GM12878 (cell line): Measurements from ENCODE around the gene TSPAN2. TPM values are rescaled to one million over a fixed set of nuclear protein-coding genes. Genes with fewer than 3 reads are reported as not detected.

Experiments
- ASH2L ChIP-seq: fragments of 300-600, 200-600 bp; sonication (generic); IDR thresholded peaks from 2 replicates; pipeline ENCODE4 v1.6.1; 2017; ENCODE audit warnings: low read depth, mild to moderate bottlenecking, borderline replicate concordance
- CEBPZ ChIP-seq: fragments of 150-350 bp; IDR thresholded peaks from 2 replicates; pipeline ENCODE4 v1.6.1; 2016; ENCODE audit warnings: low read depth, low read length
- HCFC1 ChIP-seq: fragments of 150-350 bp; IDR thresholded peaks from 2 replicates; pipeline ENCODE4 v1.6.1; 2014; ENCODE audit warnings: low read length
- IKZF2 ChIP-seq, 2 experiments: fragments of 450-650 bp; IDR thresholded peaks; 2 replicates each; pipeline ENCODE4 v1.6.1; 2017; ENCODE audit warnings: mild to moderate bottlenecking in 2 of 2, moderate library complexity in 2 of 2
- KAT2A ChIP-seq: conservative IDR thresholded peaks from 2 replicates; pipeline ENCODE4 v1.6.1; 2011; ENCODE audit warnings: low read depth, low read length; ENCODE audit not compliant: control insufficient read depth
- MYC ChIP-seq: IDR thresholded peaks from 2 replicates; pipeline ENCODE4 v1.6.1; 2011; ENCODE audit warnings: mild to moderate bottlenecking, low read length, moderate library complexity, inconsistent platforms; ENCODE audit not compliant: insufficient read depth, insufficient replicate concordance, insufficient read length, severe bottlenecking
- NBN ChIP-seq: fragments of 450-650 bp; IDR thresholded peaks from 2 replicates; pipeline ENCODE4 v1.6.1; 2016
- SIX5 ChIP-seq: IDR thresholded peaks from 2 replicates; pipeline ENCODE4 v1.6.1; 2011; ENCODE audit warnings: mild to moderate bottlenecking, low read depth, low read length, moderate library complexity; ENCODE audit not compliant: severe bottlenecking
- SMAD5 ChIP-seq: IDR thresholded peaks from 2 replicates; pipeline ENCODE4 v1.6.1; 2016; ENCODE audit warnings: antibody characterized with exemption, low read depth
- SUZ12 ChIP-seq: fragments of 200-600 bp; sonication (generic); IDR thresholded peaks from one replicate; pipeline ENCODE4 v1.6.1; 2018; ENCODE audit warnings: antibody characterized with exemption, mild to moderate bottlenecking; ENCODE audit not compliant: unreplicated experiment
- TCF12 ChIP-seq: IDR thresholded peaks from 2 replicates; pipeline ENCODE4 v1.6.1; 2011; ENCODE audit warnings: low read depth, mild to moderate bottlenecking, low read length
- ZNF622 ChIP-seq: fragments of 450-650 bp; IDR thresholded peaks from 2 replicates; pipeline ENCODE4 v1.6.1; 2017; ENCODE audit warnings: mild to moderate bottlenecking, inconsistent platforms
- ZZZ3 ChIP-seq: IDR thresholded peaks from 2 replicates; pipeline ENCODE4 v1.6.1; 2011; ENCODE audit warnings: low read depth; ENCODE audit not compliant: control insufficient read depth, insufficient read length
- polyA plus RNA-seq, 11 experiments: library from polyadenylated mRNA; depleted of rRNA in 4 of 11; unstranded in 6 of 11; stranded (reverse) in 5 of 11; fragments of >200 nt; fragmentation: Nextera tagmentation in 4 of 11; fragmentation: Illumina TruSeq in 1 of 11; extraction: Ambion mirVana in 4 of 11; extraction: Trizol in 1 of 11; gene quantifications; 1 replicate in 1 of 11; 2 replicates in 10 of 11; pipeline versions ENCODE4 v1.2.1 to v1.2.3, GENCODE V29; 2011 to 2016; ENCODE audit warnings: inconsistent platforms in 2 of 11, missing spikeins in 2 of 11, low read depth in 1 of 11
- total RNA-seq, 4 experiments: library from RNA; depleted of rRNA in 3 of 4; stranded (reverse); fragments of >200 nt in 3 of 4; fragmentation: Illumina TruSeq in 1 of 4; extraction: Trizol in 1 of 4; gene quantifications; 2 replicates each; pipeline versions ENCODE4 v1.2.1 to v1.2.3, GENCODE V29; 2013 to 2021
- TF ChIP-seq, protein P1 (sequence below): IDR thresholded peaks from 2 replicates; pipeline ENCODE4 v1.6.1; 2011; ENCODE audit warnings: low read depth, low read length, improper control_type of control experiment, borderline replicate concordance

TSPAN2 gene
- total and polyA plus RNA-seq, 10 of the 15 experiments (the other 5 are each of a cell fraction or from before 2014, with no cell fraction given) = under 0.01 to 0.73 TPM; not detected in 8

DNA sequence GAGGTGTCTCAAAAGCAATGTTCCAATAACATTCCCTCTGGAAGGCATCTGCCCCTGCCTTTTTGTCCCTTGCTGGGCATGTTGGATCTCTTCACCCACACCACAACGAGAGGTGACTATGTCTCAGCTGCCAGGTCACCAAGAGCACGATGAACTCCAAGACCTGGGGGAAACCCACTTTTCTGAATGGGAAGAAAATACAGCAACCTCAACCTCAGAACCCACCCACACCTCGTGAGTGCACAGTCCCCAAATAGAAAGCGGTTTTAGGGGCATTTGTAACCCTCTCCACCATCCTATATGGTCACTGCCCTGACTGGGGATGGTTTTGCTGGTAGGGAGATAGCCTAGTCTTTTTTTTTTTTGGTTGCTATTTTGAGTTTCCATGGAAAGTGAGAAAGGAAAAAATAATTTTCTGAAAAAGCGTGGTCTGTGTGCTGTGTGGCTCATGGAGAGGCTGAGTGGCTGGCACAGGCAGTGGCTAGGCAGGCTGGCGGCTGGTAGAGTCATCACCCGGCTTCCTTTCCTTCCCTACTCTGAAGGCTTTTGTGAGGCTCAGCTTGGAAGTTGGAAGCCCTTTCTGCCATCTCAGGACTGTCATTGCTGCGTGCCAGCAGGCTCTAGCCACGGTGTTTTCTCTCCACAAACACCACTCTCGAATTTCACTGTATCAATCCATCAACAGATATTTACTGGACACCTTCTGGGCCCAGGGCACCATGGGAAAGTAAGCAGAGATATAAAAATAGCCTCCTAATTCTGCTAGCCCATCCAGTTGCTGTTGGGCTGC, 15.8 kb downstream of the TSPAN2 start (continued):
- TF ChIP-seq, protein P1, sequence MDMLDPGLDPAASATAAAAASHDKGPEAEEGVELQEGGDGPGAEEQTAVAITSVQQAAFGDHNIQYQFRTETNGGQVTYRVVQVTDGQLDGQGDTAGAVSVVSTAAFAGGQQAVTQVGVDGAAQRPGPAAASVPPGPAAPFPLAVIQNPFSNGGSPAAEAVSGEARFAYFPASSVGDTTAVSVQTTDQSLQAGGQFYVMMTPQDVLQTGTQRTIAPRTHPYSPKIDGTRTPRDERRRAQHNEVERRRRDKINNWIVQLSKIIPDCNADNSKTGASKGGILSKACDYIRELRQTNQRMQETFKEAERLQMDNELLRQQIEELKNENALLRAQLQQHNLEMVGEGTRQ = no peak
- TF ChIP-seq SIX5 = no peak
- TF ChIP-seq NBN = no peak
- no peak for TF ChIP-seq ZZZ3
- TF ChIP-seq ZNF622 = no peak
- TF ChIP-seq MYC = no peak
- no peak for TF ChIP-seq SUZ12
- no peak for TF ChIP-seq CEBPZ
- TF ChIP-seq TCF12 = no peak
- no peak for TF ChIP-seq HCFC1
- TF ChIP-seq KAT2A = no peak
- TF ChIP-seq IKZF2 (IDR thresholded peaks at IDR 0.05) = peak in 1 of 2 experiments; percentile 46; a peak in 1 of 4 replicates
- no peak for TF ChIP-seq SMAD5
- TF ChIP-seq ASH2L = no peak
